IPS-18c (cell line): Measurements from ENCODE around the gene VWA5B2.

Experiments
- H3K4me3 ChIP-seq: 2 replicates; pipeline ENCODE4 v1.7.0; 2013; ENCODE audit warnings: low read depth, mild to moderate bottlenecking, low read length, moderate library complexity; ENCODE audit not compliant: insufficient read depth
- H3K9me3 ChIP-seq: one replicate; pipeline ENCODE4 v1.6.1; 2013; ENCODE audit warnings: mild to moderate bottlenecking, low read length, moderate library complexity; ENCODE audit not compliant: control insufficient read depth, insufficient read depth

The VWA5B2 gene

DNA sequence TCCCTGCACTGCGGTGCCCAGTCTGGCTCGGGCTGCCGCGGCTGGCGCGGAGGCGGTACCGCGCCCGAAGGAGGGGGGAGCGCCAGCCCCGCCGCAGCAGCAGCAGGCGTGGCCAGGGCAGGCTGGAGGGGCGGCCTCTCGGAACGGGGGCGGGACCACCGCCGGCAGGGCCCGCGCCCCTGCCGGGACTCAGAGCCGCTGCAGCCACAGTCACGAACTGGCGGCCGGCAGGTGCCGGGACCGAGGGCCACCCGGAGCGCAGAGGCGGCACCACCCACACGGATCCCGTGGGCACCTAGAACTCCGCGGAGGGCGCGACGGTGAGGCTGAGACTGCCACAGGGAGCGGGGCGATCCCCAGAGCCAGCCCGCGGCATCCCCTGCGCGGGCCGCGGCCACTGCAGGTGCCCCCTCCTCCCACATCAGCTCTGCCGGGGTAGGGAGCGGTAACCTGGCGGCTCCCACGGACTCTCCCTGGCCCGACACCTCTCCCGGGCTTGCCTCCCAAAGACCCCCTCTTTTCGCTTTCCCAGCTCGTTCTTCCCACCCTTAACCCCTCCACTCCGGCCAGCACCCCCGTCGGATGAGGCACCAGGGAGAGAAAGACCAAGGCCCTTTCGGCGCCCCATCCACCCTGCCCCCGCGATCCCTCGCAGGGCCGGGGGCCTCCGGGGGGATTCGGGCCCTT lies at the start of gene VWA5B2:
Gene VWA5B2, plus strand, starts transcription at position 192 of the 687 bp plus-strand sequence. CDS start 944 bp downstream, outside the sequence.
- peak within 1 kb of the TSS; percentile 60 for H3K4me3 ChIP-seq
- H3K9me3 ChIP-seq: peaks cover 2% of the 10 kb centered on the region

DNA sequence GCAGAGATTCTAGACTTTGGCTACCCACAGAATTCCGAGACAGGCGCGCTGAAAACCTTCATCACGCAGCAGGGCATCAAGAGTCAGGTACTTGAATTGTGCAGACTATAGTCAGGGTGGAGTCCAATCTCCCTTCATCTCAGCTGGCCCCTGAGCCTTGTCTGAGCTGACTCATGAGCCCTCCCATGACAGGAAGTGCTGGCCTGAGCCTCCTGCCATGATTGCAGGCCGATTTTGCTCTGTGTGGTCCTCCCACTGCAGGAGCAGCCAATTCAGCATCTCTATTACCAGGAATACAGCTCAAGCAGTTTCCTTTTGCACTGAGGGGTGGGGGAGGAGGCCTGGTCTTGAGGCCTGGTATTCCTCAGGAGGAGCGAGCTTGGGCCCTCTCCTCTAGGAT lies 49.2 kb upstream of the VWA5B2 start:
- Histone ChIP-seq H3K9me3 (no peaks in the 10 kb centered on the region), H3K4me3 (no peak overlapping the region)

DNA sequence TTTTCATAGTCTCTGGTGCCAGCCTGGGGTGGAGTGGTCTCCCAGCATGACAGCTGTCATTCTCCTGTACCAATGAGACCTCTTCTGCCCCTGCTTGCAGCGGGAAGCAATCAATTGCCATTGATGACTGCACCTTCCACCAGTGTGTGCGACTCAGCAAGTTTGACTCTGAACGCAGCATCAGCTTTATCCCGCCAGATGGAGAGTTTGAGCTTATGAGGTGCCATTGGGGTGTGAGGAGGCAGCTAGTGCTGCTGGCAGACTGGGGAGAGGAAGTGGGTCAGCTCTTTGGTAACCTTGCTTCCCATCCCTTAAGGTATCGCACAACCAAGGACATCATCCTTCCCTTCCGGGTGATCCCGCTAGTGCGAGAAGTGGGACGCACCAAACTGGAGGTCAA lies 47.8 kb upstream of the VWA5B2 start:
- Histone ChIP-seq H3K9me3 (no peaks in the 10 kb centered on the region), H3K4me3 (no peak overlapping the region)

DNA sequence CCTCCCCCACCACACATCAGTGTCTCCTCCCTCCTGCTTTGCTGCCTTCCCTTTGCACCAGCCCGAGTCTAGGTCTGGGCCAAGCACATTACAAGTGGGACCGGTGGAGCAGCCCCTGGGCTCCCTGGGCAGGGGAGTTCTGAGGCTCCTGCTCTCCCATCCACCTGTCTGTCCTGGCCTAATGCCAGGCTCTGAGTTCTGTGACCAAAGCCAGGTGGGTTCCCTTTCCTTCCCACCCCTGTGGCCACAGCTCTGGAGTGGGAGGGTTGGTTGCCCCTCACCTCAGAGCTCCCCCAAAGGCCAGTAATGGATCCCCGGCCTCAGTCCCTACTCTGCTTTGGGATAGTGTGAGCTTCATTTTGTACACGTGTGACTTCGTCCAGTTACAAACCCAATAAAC lies 45.7 kb upstream of the VWA5B2 start:
- Histone ChIP-seq H3K4me3 (no peak overlapping the region), H3K9me3 (no peaks in the 10 kb centered on the region)

DNA sequence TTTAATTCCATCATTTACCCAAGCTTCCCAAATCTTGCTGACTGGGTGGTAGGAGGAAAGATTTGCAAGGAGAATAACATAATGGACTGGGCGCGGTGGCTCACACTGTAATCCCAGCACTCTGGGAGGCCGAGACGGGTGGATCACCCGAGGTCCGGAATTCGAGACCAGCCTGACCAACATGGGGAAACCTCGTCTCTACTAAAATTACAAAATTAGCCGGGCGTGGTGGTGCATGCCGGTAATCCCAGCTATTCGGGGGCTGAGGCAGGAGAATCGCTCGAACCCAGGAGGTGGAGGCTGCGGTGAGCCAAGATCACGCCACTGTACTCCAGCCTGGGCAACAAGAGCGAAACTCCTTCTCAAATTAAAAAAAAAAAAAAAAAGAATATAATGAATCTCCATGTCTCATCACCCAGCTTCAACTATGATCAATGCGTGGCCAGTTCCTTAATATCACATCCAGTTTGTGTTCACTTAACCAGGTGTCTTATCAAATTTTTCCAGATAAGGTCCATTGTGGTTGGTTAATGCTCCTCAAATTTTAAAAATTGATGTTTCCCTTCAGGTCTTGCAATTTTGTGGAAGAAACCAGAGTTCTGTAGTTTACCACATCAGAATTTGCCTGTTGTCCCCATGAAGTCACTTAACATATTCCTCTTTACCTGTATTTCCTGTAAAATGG lies 44.7 kb upstream of the VWA5B2 start:
- H3K4me3 ChIP-seq: peak overlapping the region; percentile 22
- no peaks in the 10 kb centered on the region for H3K9me3 ChIP-seq

DNA sequence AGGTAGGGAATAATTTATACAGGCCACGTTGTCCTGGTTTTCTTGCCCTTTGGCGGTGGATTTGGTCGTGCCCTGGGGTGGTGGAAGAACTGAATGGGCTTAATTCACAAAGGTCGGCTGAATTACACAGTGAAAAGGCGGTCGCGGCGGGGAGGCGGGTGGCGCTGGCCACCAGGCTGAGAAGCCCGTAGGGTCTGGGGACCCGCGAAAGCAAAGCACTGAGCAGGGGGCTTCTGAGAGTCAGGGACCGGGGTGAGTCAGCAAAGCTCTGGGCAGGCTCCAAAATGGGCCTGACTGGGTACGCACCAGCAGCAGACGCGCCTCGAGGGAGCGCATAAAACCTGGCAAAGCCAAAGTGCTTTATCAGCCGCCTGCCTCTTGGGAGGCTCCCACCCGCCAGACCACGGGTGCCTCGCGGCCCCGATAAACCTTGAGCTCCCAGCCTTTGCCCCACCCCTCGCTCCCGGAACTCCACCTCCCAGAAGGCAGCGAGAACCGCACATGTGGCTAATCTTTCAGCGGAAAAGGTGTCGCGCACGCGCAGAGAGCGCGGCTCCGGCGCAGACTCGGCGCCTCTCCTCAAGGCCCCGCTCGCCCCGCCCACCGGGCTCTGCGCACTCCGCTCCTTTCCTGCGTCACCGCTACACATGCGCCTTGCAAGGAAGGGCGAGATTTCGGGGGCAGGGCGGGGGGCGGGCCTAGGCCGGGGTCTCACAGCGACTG lies 43.8 kb upstream of the VWA5B2 start:
- peak overlapping the region; percentile 98 for H3K4me3 ChIP-seq
- H3K9me3 ChIP-seq: no peaks in the 10 kb centered on the region

DNA sequence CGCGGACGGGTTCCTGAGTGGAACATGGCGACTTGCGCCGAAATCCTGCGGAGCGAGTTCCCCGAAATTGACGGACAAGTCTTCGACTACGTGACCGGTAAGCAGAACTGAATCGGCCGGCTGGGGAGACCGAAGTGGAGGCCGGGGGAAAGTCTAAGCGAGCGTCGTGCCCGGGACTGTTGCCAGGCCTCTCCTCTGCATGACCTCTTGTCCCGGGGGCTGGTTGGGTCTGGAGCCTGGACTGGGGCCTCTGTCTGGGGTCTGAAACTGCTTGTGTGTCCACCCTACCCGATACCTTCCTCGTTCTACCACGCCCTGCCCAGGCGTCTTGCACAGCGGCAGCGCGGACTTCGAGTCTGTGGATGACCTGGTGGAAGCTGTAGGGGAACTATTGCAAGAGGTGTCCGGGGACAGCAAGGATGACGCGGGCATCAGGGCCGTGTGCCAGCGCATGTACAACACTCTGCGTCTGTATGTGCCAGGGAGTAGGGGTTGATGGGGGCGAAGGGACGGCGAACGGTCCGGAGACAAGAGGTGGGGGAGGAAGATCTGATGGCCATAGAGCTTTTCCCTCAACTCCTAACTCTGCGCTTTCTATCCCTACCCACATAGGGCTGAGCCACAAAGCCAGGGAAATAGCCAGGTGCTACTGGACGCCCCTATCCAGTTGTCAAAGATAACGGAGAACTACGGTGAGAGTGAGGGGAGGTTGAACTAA lies 43.0 kb upstream of the VWA5B2 start, which contains the start of gene ABCF3:
Gene ABCF3, plus strand, starts transcription at position 16 of the 718 bp plus-strand sequence. Its CDS starts 9 bp downstream, at position 25.
- no peaks in the 10 kb centered on the region for H3K9me3 ChIP-seq
- H3K4me3 ChIP-seq: peak within 1 kb of the TSS; percentile 98

DNA sequence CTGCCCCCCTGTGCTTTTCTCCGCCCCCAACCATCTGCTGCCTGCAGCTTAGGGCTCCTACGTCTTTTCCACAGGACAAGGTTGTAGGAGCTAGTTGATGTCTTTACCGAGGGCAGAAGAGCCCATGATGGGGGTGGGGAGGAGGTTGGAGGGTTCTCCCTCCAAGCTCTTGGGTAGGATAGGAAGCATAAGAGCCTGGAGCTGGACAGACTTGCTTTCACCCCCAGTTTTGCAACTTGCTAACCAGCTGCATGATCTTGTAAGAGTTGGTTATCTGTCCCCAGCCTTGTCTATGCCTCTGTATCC lies 42.5 kb upstream of the VWA5B2 start:
- Histone ChIP-seq H3K4me3 (peak overlapping the region; percentile 98), H3K9me3 (no peaks in the 10 kb centered on the region)

DNA sequence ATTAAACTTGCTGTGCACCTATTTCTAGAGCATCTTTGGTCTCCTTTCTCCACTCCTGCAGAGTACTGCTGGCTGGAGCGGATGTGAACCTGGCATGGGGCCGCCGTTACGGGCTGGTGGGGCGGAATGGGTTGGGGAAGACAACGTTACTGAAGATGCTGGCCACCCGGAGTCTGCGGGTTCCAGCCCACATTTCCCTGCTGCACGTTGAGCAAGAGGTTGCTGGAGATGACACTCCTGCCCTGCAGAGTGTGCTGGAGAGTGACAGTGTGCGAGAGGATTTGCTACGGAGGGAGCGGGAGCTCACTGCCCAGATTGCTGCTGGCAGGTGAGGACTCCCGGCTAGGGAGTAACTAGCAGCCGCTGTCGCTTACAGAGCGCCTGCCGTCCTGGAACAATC lies 41.3 kb upstream of the VWA5B2 start:
- no peak overlapping the region for H3K4me3 ChIP-seq
- no peaks in the 10 kb centered on the region for H3K9me3 ChIP-seq

DNA sequence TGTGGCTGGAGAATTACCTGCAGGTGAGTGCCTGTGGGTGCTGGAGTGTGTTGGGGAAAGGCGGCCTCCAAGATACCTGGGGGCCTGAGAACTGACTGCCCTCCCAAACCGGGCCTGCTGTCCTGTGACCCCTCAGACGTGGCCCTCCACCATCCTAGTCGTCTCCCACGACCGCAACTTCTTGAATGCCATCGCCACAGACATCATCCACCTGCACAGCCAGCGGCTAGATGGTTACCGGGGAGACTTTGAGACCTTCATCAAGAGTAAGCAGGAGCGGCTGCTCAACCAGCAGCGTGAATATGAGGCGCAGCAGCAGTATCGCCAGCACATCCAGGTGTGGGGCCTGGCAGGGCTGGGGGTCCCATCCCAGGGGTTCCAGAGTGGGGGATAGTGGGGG lies 40.0 kb upstream of the VWA5B2 start:
- no peaks in the 10 kb centered on the region for H3K9me3 ChIP-seq
- no peak overlapping the region for H3K4me3 ChIP-seq

DNA sequence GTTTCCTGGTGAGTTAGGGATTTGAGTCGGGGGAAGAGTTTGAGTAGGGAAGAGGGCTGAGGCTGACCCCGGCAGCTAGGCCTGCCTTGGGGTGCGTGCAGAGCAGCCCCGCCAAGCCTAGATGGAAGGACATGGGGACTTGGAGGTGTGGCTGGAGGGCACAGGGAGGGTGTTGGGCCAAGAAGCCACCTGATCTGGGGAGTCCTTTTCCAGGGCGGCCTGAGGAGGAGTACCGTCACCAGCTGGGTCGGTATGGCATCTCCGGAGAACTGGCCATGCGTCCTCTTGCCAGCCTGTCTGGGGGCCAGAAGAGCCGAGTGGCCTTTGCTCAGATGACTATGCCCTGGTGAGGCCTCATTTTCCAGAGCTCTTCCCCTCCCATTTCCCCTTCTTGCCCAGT lies 36.5 kb upstream of the VWA5B2 start:
- H3K9me3 ChIP-seq: no peaks in the 10 kb centered on the region
- H3K4me3 ChIP-seq: no peak overlapping the region

DNA sequence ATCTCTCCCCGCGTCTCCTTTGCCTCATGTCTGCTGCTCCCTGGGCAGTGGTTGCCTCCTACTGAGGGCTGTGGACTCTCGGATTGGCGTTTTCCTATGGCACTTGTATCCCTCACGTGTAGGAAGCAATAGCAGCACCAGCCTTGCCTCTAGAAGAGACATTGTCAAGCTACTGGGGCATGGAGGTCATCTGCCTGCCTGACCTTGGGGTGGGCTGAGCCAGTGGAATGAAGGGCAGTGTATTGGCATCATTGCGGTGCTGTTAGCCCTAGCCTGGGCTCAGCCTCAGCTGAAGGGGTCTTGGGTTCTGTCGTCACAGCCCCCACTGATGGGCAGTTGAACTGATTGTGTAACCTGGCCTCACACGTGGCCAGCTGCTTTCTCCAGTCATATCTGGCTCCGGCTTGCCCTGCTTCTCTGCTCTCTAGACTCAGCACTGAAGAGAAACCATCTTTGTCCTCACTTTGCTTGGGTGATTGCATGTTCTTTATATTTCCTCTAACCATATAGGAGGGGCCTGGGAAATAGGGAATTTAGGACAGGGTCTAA lies 35.3 kb upstream of the VWA5B2 start:
- Histone ChIP-seq H3K9me3 (no peaks in the 10 kb centered on the region), H3K4me3 (no peak overlapping the region)

DNA sequence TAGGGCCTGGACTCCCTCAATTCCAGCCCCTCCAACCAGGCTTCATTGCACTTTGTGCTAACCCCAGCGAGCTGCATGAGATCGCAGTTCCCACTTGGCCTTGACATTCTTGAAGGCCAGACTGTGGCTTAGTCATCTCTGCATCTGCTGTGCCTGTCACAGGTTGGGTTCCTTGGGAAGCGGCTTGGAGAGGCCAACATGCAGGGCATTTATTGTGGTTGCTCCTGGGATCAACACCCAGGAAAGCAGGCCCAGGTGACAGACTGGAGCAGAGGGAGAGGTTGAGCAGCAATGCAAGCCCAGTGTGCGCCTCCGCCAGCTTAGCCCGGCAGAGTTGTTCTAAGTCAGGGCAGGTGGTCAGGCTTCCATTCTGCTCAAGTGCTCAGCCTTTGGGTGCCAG lies 32.8 kb upstream of the VWA5B2 start:
- Histone ChIP-seq H3K9me3 (no peaks in the 10 kb centered on the region), H3K4me3 (no peak overlapping the region)

DNA sequence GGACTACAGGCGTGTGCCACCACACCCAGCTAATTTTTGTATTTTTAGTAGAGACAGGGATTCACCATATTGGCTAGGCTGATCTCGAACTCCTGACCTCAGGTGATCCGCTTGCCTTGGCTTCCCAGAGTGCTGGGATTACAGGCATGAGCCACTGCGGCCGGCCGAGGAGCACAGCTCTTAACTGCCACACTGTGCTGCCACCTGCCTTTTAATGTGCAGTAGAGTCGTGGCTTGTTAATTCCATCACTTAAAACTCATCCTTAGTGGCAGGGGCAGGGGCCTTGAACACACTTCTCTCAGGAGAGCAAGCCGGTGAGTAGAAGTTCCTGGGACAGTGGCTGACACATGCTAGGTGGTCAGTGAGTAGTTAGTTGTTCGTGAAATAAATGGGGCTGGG lies 30.9 kb upstream of the VWA5B2 start:
- no peak overlapping the region for H3K4me3 ChIP-seq

DNA sequence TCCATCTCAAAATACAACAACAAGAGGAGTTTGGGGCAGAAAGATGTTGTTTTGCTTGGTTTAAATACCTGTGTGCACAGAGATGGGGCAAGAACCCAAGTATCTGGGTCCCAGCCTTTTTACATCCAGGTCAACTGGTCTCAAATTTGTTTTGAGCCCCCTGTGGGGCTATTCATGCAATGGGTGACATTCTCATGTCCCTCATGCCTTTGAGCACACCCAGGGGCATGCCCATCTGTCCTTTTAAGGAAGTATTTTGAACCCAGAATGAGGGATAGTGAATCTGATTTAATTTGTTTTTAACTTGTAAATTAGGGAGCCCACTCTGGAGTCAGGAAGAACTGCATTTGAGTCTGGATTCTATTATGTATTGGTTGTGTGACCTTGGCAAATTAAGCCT lies 28.6 kb upstream of the VWA5B2 start:
- H3K4me3 ChIP-seq: no peak overlapping the region
- no peaks in the 10 kb centered on the region for H3K9me3 ChIP-seq

More for the DNA sequence above, 30.9 kb upstream of the VWA5B2 start:
- no peaks in the 10 kb centered on the region for H3K9me3 ChIP-seq

DNA sequence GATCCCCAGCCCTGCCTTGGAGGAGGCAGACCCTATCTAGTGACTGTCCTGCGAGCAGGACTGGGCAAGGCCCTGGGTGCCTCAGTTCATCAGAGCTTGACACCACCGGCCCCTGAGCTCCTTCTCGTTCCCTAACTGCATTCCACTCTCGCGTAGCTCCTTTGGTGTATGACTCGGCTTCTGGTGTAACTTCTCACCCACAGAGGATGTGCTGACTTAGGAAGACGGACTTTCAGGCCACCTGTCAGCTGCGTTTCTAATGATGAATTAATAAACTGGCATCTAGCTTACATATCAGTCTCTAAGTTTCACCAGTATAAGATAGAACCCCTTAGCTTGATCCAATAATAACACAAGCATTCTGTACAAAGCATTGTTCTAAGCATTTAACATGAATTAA lies 25.9 kb upstream of the VWA5B2 start:
- no peak overlapping the region for H3K4me3 ChIP-seq
- H3K9me3 ChIP-seq: no peaks in the 10 kb centered on the region

DNA sequence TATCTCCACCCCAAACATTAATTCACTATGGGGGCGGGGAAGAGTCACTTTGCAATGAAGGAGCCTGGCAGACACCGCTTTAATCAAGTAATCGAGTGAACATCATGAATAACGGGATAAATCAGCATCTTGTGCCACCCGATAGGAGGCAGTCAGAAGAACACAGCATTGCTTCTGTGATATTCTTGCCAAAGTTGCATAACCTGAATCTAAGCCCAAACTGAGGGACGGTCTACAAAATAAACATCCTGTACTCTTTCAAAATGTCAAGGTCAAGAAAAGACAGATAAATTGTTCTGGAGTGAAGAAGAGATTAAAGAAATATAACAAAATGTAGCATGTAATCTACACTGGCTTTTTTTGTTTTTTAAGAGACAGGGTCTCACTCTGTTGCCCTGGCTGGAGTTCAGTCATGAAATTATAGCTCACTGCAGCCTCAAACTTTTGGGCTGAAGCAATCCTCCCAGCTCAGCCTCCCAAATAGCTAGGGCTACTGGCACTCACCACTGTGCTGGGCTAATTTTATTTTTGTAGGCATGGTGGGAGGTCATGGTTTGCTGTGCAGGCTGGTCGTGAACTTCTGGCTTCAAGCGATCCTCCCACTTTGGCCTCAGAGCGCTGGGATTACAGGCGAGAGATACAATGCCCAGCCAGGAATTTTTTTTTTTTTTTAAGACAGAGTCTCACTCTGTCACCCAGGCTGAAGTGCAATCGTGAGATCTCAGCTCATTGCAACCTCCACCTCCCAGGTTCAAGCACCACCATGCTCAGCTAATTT lies 20.1 kb upstream of the VWA5B2 start:
- no peak overlapping the region for H3K4me3 ChIP-seq

More for the DNA sequence above, 20.1 kb upstream of the VWA5B2 start:
- H3K9me3 ChIP-seq: no peaks in the 10 kb centered on the region
